Activated naive CD8-positive, alpha-beta T cell treated with anti-CD3 and anti-CD28 coated beads, Interleukin-2, amount 10 ng/mL, durations not matched to agents 7 days and 5 days (primary cell): ENCODE data around the gene ABI3BP. TPM values are rescaled to one million over a fixed set of nuclear protein-coding genes. Genes with fewer than 3 reads are reported as not detected.
A peak's percentile ranks its signal among the peaks of the same experiment; 100 is the strongest.

ENCODE experiments used
- ATAC-seq: fragments of 150-1000 bp; cut with Tn5 transposase; one replicate; pipeline ENCODE4 v1.10.0; 2021; ENCODE audit warnings: low read depth, moderate library complexity
- POLR2A ChIA-PET: fragments of 350-600 bp; sonication (Branson Sonifier 250); formaldehyde crosslinking; loops from one replicate; lab custom pipeline; 2021; ENCODE audit warnings: antibody characterized with exemption; lab: Charles Lee
- DNase-seq: peaks from one replicate; pipeline ENCODE4 v3.0.0; 2021
- H3K27ac Mint-ChIP-seq: one replicate; pipeline ENCODE4 v1.8.0; 2022; ENCODE audit warnings: mild to moderate bottlenecking, mixed read lengths
- H3K27me3 Mint-ChIP-seq: one replicate; pipeline ENCODE4 v1.8.0; 2022; ENCODE audit warnings: mild to moderate bottlenecking, moderate library complexity, mixed read lengths
- H3K36me3 Mint-ChIP-seq: one replicate; pipeline ENCODE4 v1.8.0; 2021; ENCODE audit warnings: mild to moderate bottlenecking, mixed read lengths
- H3K4me1 Mint-ChIP-seq: one replicate; pipeline ENCODE4 v1.8.0; 2021; ENCODE audit warnings: mixed read lengths
- H3K4me3 Mint-ChIP-seq: one replicate; pipeline ENCODE4 v1.8.0; 2022; ENCODE audit warnings: mild to moderate bottlenecking, moderate library complexity, mixed read lengths
- H3K9me3 Mint-ChIP-seq: one replicate; pipeline ENCODE4 v1.8.0; 2021; ENCODE audit warnings: mixed read lengths
- total RNA-seq, 2 experiments: library from RNA; stranded (reverse); gene quantifications; one replicate each; pipeline ENCODE4 v1.2.3, GENCODE V29; 2021

ABI3BP gene
- total RNA-seq, 2 experiments from 2014 or later = 0.17 TPM; not detected in 1

DNA sequence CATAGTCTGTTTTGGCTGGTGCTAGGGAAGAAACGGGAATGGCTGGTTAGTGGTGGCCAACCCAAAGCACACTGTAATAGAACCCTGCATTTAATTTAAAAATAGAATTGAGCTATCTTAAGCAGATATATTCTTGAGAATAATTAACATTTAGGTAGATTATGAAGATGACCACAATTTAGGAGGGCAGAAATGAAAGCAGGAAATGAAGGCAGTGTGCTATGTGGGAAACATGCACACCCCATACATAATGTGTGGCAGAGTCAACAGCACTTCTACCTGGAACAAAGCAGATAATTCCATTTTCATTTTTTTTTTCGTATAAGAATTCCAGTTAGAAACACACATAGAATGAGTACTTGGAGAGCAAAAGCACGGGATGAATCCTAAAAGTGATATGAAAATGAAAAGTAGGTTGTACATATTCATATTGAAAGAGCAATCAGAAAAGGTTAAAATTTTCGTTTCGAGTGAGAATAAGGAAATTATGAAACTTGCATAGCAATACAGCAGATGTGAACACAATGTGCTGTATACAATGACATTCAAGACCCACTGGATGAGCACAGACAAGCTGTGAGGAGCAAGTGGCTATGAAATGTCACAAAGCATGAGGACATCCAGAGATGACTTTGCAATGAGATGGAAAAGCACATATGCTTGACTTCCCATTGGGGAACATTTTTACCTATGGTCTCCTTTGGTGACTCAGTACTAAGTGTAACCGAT, 181.3 kb downstream of the ABI3BP start:
- Mint-ChIP-seq H3K36me3 (no peaks in the 10 kb centered on the region), H3K9me3 (no peaks in the 10 kb centered on the region), H3K27me3 (peaks cover 17% of the 10 kb centered on the region), H3K4me3 (no peak overlapping the region), H3K27ac (no peak overlapping the region), H3K4me1 (no peaks in the 10 kb centered on the region)
- DNase-seq (no peak), ATAC-seq (no peak)
- POLR2A ChIA-PET = no interaction called here

DNA sequence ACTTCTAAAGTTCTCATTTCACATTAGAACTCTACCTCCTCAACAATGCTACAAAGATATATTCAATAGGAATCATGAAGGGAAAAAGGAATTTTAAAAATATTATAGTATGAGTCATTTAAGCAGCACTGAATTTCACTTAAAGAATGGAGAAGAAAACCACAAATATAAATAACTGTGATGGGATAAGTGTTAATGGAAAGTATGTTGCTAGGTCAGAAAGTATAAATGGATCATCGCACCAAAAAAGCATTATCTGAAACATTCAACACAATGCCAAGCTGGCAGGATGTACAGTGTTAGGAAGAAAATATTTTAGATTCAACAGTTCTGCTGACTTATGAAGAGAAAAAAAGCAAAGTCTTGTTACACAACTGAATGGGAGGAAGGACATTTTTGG, 182.6 kb downstream of the ABI3BP start:
- no peaks in the 10 kb centered on the region for H3K4me1 Mint-ChIP-seq

DNA sequence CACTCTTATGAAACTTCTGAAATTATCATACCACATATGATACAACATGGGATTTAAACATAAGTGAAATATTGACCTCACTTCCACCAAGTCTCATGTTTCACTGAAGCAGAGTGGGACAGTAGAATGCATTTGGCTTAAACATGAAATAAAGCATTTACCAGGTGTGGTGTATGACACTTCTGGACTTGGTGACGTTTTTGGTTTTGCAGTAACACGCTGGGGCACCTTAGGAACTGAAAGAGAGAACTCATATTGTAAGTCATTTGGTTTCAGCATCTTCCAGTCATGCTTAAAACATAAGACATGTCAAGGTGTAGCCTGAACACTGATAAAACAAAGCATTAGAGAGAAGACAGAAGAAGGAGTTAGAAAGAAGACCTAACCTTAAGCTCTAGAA, 188.6 kb downstream of the ABI3BP start:
- no peaks in the 10 kb centered on the region for H3K36me3 Mint-ChIP-seq
- H3K9me3 Mint-ChIP-seq = peaks cover 2% of the 10 kb centered on the region
- ATAC-seq (no peak), DNase-seq (no peak)
- POLR2A ChIA-PET = no interaction called here
- no peak overlapping the region for H3K4me3 Mint-ChIP-seq
- H3K27ac Mint-ChIP-seq = no peak overlapping the region
- H3K4me1 Mint-ChIP-seq = no peaks in the 10 kb centered on the region
- peaks cover 8% of the 10 kb centered on the region for H3K27me3 Mint-ChIP-seq

More for the DNA sequence above, 182.6 kb downstream of the ABI3BP start:
- ATAC-seq (no peak), DNase-seq (no peak)
- POLR2A ChIA-PET = no interaction called here
- H3K9me3 Mint-ChIP-seq = no peaks in the 10 kb centered on the region
- peaks cover 17% of the 10 kb centered on the region for H3K27me3 Mint-ChIP-seq
- no peak overlapping the region for H3K4me3 Mint-ChIP-seq
- H3K27ac Mint-ChIP-seq = no peak overlapping the region
- no peaks in the 10 kb centered on the region for H3K36me3 Mint-ChIP-seq

DNA sequence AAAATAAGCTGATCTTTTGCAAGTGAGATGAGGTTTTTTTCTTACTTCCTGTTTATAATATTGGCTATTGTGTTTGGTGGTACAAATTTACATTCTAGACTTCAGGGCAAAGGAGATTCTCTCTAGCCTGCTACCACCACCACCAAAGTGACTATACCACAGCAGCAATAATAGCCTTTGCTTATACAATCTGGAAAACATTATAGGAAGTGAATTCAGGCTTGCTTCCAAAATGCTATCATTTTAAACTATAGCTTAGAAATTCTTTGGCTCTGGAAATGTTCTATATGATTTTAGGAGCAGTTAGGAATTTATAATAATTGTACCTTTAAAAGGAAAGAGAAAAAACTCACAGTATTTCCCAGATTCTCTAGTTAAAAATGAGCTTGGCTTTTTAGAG, 189.5 kb downstream of the ABI3BP start:
- no peaks in the 10 kb centered on the region for H3K4me1 Mint-ChIP-seq
- POLR2A ChIA-PET = no interaction called here
- DNase-seq = no peak

DNA sequence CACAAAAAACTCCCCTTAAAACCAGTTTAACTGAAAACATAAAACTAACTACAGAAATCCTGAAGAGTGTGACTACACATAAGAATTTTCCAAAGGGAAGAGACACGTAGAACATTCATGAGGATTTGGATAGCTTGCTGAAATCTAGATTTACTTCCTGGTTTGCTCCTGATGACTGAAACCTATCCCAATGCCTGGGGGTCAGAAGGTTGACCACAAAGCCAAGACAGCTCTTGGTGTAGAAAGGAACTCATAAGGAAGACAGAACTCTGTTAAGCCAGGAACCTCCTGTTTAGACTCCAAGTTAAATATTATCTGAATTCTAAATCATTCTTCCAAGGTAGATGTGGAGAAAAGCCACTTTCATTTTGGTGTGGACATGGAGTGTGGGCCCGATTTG, 191.1 kb downstream of the ABI3BP start:
- ATAC-seq = no peak
- peaks cover 2% of the 10 kb centered on the region for H3K9me3 Mint-ChIP-seq
- H3K36me3 Mint-ChIP-seq = no peaks in the 10 kb centered on the region
- POLR2A ChIA-PET = no interaction called here
- H3K4me1 Mint-ChIP-seq = no peaks in the 10 kb centered on the region
- H3K27ac Mint-ChIP-seq = no peak overlapping the region
- no peak overlapping the region for H3K4me3 Mint-ChIP-seq
- no peak for DNase-seq
- H3K27me3 Mint-ChIP-seq = no peaks in the 10 kb centered on the region

More for the DNA sequence above, 189.5 kb downstream of the ABI3BP start:
- no peak for ATAC-seq
- peaks cover 4% of the 10 kb centered on the region for H3K27me3 Mint-ChIP-seq
- no peak overlapping the region for H3K4me3 Mint-ChIP-seq
- H3K9me3 Mint-ChIP-seq = peaks cover 2% of the 10 kb centered on the region
- H3K36me3 Mint-ChIP-seq = no peaks in the 10 kb centered on the region
- no peak overlapping the region for H3K27ac Mint-ChIP-seq

DNA sequence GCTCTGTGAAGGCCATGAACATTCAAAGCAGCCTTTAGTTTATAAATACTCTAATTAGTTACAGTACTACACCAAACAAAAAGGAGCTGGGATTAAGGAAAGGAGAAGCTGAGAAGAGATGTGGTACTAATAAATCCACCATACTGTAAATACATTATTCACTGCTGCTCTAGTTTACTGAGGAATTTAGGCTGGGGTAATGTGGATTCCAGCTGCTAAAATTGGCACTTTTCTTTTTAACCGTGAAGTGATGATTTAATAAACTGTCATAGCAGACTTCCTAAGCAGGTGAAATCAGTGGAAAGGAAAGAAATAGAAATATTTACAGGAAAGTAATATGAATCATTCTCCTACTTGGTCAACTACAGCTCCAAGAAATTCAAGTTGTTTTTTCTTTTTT, 195.2 kb downstream of the ABI3BP start:
- no peaks in the 10 kb centered on the region for H3K9me3 Mint-ChIP-seq
- no peaks in the 10 kb centered on the region for H3K36me3 Mint-ChIP-seq
- no peak overlapping the region for H3K4me3 Mint-ChIP-seq
- ATAC-seq (no peak), DNase-seq (no peak)
- no peak overlapping the region for H3K27ac Mint-ChIP-seq
- H3K27me3 Mint-ChIP-seq = no peaks in the 10 kb centered on the region
- H3K4me1 Mint-ChIP-seq = peaks cover 2% of the 10 kb centered on the region
- POLR2A ChIA-PET = no interaction called here

DNA sequence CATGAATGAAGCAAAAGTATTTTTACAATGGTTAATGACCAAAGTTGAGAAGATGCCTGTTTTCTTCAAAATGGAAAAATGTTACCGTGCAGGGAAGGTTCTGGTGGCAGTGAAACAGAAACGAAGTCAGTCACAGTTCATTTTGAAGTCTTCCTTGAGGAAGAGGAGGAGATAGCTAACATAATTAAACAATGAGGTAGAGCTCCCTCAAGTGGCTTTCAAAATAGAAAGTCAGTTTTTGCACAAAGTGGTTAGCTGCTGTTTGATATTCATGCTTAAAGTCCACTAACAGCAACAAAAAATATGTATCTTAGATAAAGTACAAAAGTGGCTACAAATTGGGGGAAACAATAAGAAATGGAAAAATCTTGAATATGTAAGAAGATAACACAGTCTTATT, 196.7 kb downstream of the ABI3BP start:
- Mint-ChIP-seq H3K4me3 (peak overlapping the region; percentile 60), H3K27me3 (no peaks in the 10 kb centered on the region), H3K36me3 (no peaks in the 10 kb centered on the region), H3K9me3 (no peaks in the 10 kb centered on the region), H3K27ac (no peak overlapping the region), H3K4me1 (peaks cover 2% of the 10 kb centered on the region)
- ATAC-seq (peak; percentile 36), DNase-seq (no peak)
- POLR2A ChIA-PET = no interaction called here

DNA sequence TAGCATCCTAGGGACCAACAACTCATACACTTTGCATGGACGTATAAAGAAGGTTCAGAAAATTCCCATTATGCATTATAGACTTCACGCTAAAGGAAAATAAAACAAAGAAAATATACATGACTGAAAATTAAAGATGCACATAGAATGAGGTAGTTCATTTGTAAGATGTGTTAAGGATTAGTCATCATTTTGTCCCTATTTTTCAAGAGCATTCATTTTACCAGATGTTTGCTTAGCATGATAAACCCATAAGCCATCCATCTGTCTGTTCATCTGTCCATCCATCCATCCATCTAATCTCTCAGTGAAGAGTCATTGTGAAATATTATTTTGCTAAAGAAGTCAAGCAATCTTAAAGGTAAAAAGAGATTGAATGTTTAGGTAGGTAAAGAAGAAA, 203.6 kb downstream of the ABI3BP start:
- Mint-ChIP-seq H3K27me3 (no peaks in the 10 kb centered on the region), H3K4me1 (no peaks in the 10 kb centered on the region), H3K27ac (no peak overlapping the region), H3K9me3 (peaks cover 5% of the 10 kb centered on the region), H3K36me3 (no peaks in the 10 kb centered on the region), H3K4me3 (no peak overlapping the region)
- ATAC-seq (no peak), DNase-seq (no peak)
- POLR2A ChIA-PET = no interaction called here

DNA sequence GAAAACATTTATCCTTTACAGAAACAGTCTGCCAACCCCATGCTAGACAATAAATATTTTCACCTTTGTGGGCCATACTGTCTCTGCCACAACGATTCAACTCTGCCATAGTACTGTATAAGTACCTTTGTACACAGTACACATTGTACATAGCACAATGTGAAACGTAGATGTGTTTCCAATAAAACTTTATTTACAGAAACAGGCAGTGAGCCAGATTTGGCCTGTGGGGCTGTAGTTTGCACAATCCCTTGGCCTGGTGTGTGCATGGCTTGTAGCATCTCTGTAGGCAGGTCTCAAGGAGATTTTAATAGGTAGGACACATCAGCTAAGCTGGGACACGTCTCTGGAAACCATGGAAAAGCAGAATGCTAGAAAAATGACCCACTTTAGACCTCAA, 209.6 kb downstream of the ABI3BP start:
- Mint-ChIP-seq H3K4me1 (no peaks in the 10 kb centered on the region), H3K27me3 (no peaks in the 10 kb centered on the region), H3K9me3 (peaks cover 5% of the 10 kb centered on the region), H3K4me3 (no peak overlapping the region), H3K27ac (no peak overlapping the region), H3K36me3 (no peaks in the 10 kb centered on the region)
- ATAC-seq (no peak), DNase-seq (no peak)
- POLR2A ChIA-PET = no interaction called here

DNA sequence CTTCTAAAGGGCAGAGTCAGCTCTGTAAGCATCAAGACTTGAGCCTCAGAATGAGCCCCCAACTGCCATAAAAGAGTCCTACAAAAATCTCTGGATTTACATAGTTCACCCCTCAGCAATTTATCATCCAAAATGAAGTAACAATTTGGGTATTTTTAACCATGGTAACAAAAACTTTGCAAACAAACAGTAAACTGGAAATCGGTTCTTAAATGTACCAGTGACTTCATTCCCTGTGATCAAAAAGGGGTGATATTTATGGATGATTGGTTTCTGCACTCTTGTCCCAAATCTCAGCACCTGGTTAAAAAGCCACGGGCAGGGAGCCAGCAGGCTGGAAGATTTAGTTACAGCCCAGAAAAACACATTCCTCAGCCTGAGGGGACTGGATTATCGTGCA, 210.3 kb downstream of the ABI3BP start:
- no peak overlapping the region for H3K4me3 Mint-ChIP-seq
- H3K27me3 Mint-ChIP-seq = no peaks in the 10 kb centered on the region
- POLR2A ChIA-PET = no interaction called here
- DNase-seq (no peak), ATAC-seq (no peak)
- H3K27ac Mint-ChIP-seq = no peak overlapping the region
- H3K4me1 Mint-ChIP-seq = no peaks in the 10 kb centered on the region
- no peaks in the 10 kb centered on the region for H3K36me3 Mint-ChIP-seq
- peaks cover 5% of the 10 kb centered on the region for H3K9me3 Mint-ChIP-seq

DNA sequence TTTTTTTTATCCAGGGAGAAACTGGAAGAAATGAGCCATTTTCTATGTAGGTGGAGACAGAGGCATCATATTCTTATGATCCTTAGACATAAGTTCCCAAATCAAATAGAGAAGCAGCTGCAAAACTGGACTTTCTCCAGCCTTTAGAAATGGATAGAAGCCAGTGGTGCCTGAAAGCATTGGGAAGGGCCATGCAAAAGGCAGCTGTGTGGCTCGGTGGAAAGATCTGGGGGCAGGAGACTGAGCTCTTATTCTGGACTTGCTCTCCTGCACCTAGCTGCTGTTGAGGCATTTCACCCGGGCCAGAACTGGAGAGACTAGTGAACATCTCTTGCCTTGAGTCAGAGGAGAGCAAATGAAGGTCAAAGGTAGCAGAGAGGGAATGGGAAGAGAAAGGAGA, 210.9 kb downstream of the ABI3BP start:
- no peaks in the 10 kb centered on the region for H3K4me1 Mint-ChIP-seq
- H3K9me3 Mint-ChIP-seq = peaks cover 5% of the 10 kb centered on the region
- no peak overlapping the region for H3K27ac Mint-ChIP-seq
- DNase-seq = no peak
- H3K4me3 Mint-ChIP-seq = no peak overlapping the region
- no peak for ATAC-seq
- no peaks in the 10 kb centered on the region for H3K36me3 Mint-ChIP-seq
- H3K27me3 Mint-ChIP-seq = no peaks in the 10 kb centered on the region
- POLR2A ChIA-PET = no interaction called here

DNA sequence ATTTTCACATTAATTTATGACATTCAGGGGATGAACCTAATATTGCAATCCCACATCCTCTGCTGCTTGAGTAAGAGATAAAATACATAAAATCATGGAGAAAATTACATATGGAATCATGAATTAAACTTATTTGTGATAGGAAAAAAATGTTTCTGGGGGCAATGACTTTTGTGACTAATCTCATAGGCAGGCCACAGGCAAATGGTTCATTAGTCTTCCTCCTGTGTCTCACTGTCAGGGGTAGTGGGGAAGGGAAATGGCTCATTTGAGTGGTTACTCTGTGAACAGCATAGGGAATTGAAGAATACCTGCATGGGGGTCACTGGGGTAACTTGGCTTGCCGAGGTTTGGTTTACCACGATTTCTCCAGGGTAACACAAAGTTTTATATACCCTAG, 211.9 kb downstream of the ABI3BP start:
- no peak overlapping the region for H3K27ac Mint-ChIP-seq
- DNase-seq = no peak
- peaks cover 5% of the 10 kb centered on the region for H3K9me3 Mint-ChIP-seq
- no peak overlapping the region for H3K4me3 Mint-ChIP-seq
- H3K4me1 Mint-ChIP-seq = no peaks in the 10 kb centered on the region
- no peaks in the 10 kb centered on the region for H3K27me3 Mint-ChIP-seq
- POLR2A ChIA-PET = no interaction called here
- H3K36me3 Mint-ChIP-seq = no peaks in the 10 kb centered on the region
- no peak for ATAC-seq

DNA sequence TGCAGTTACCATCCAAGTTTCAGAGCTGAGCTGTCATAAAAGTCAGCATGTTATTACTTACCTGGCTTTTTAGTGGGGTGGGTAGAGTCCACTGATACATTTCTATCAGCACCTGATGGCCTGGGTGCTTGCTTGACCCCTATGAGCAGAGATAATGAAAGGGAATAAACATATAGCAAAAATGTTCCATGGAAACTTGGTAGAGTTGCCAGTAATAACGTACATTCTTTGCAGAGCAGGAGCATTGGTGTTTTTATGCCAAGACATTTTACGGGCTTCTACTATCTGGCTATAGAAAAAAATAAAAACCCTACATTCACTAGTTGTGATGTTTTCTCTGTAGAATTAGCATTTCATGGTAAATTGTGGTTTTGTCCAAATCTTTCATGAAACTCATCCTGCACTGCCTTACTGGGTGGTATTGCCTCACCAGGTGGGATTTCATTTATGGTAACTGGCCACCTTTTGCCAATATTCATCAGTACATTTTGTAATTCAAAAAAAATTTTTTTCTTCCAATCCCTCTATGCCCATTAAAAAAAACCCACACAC, 213.1 kb downstream of the ABI3BP start:
- ATAC-seq (no peak), DNase-seq (no peak)
- H3K36me3 Mint-ChIP-seq = no peaks in the 10 kb centered on the region
- no peak overlapping the region for H3K27ac Mint-ChIP-seq
- no peak overlapping the region for H3K4me3 Mint-ChIP-seq
- no peaks in the 10 kb centered on the region for H3K4me1 Mint-ChIP-seq
- POLR2A ChIA-PET = no interaction called here
- H3K27me3 Mint-ChIP-seq = no peaks in the 10 kb centered on the region
- no peaks in the 10 kb centered on the region for H3K9me3 Mint-ChIP-seq

DNA sequence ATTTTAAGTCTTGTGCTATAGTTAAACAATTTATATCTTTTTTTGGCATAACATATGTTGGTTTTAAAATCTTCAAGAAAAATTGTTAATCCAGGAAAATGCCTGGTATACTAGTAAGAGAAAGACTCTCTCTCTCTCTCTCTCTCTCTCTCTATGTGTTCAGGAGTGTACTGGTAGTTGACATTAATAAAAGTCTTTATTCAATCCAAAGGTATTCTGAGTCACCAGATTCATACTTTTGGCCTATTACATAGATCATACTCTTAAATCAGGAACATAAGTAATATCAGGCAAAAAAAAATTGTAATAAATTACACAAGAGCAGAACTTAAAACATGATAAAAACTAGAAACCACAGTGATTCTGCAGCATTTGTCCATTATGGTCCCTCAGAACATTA, 213.7 kb downstream of the ABI3BP start:
- no peaks in the 10 kb centered on the region for H3K9me3 Mint-ChIP-seq
- no peak overlapping the region for H3K27ac Mint-ChIP-seq
- H3K4me1 Mint-ChIP-seq = no peaks in the 10 kb centered on the region
- ATAC-seq (no peak), DNase-seq (no peak)
- no peaks in the 10 kb centered on the region for H3K27me3 Mint-ChIP-seq
- H3K4me3 Mint-ChIP-seq = no peak overlapping the region
- POLR2A ChIA-PET = no interaction called here
- no peaks in the 10 kb centered on the region for H3K36me3 Mint-ChIP-seq
